Heart right ventricle (tissue), 16 donors: ENCODE results near the gene CTRB2. TPM values are rescaled to one million over a fixed set of nuclear protein-coding genes. Genes with fewer than 3 reads are reported as not detected.

Source experiments
- ATAC-seq, 8 donors: fragments of 200-7000 bp; cut with Tn5 transposase; one replicate each; pipeline ENCODE4 v1.9.1; 2020; ENCODE audit warnings: mild to moderate bottlenecking in 8 of 8, moderate library complexity in 8 of 8, moderate number of reproducible peaks in 1 of 8
- DNase-seq, 2 donors: peaks; one replicate each; pipeline ENCODE4 v3.0.0-alpha.2; 2020
- H3K27ac ChIP-seq, 10 donors: fragments of 200-600 bp; sonication (generic) in 2 of 10; one replicate each; pipeline versions ENCODE4 v1.5.0 to v1.8.0; 2020 to 2022; ENCODE audit warnings: mild to moderate bottlenecking in 3 of 10
- H3K27me3 ChIP-seq, 7 donors: fragments of 200-600 bp; one replicate each; pipeline ENCODE4 v1.8.0; 2021 to 2022; ENCODE audit warnings: mild to moderate bottlenecking in 2 of 7
- H3K36me3 ChIP-seq, 9 donors: fragments of 200-600 bp; sonication (generic) in 1 of 9; one replicate each; pipeline versions ENCODE4 v1.5.0 to v1.8.0; 2020 to 2022; ENCODE audit warnings: mild to moderate bottlenecking in 2 of 9
- H3K4me1 ChIP-seq, 9 donors: fragments of 200-600 bp; sonication (generic) in 1 of 9; one replicate each; pipeline versions ENCODE4 v1.5.0 to v1.8.0; 2020 to 2022; ENCODE audit warnings: mild to moderate bottlenecking in 4 of 9
- H3K4me3 ChIP-seq, 10 donors: fragments of 200-600 bp; sonication (generic) in 2 of 10; one replicate each; pipeline versions ENCODE4 v1.5.0 to v1.8.0; 2020 to 2022; ENCODE audit warnings: mild to moderate bottlenecking in 7 of 10, moderate library complexity in 2 of 10
- H3K9me3 ChIP-seq, 11 donors: fragments of 200-600 bp in 10 of 11; sonication (generic) in 2 of 11; one replicate each; pipeline versions ENCODE4 v1.5.0 to v1.8.0; 2013 to 2022; ENCODE audit warnings: mild to moderate bottlenecking in 2 of 11, control low read depth in 1 of 11, moderate library complexity in 1 of 11
- CTCF ChIP-seq, 9 donors: fragments of 200-600 bp; sonication (generic) in 2 of 9; IDR thresholded peaks; one replicate each; pipeline versions ENCODE4 v1.5.0 to v1.8.0; 2021 to 2022; ENCODE audit warnings: antibody characterized with exemption in 9 of 9, mild to moderate bottlenecking in 5 of 9, moderate library complexity in 1 of 9
- WGBS, 2 donors: extraction: QIAGEN DNeasy Blood & Tissue Kit; methylation state at CpG; one replicate each; pipeline ENCODE4 v1.1.7; 2013; ENCODE audit warnings: inconsistent platforms in 1 of 2; 5-methylcytosine and 5-hydroxymethylcytosine counted together
- intact Hi-C, 10 donors: fragments of 100-400 bp; cut with DNase I; formaldehyde crosslinking; loops; one replicate each; pipeline versions ENCODE4 v1.11.1 to v1.14.2; 2022
- long read RNA-seq, 3 donors: library from polyadenylated mRNA; unstranded; transcript quantifications; one replicate each; pipeline ENCODE4 v2.0.0, GENCODE V29; 2020 to 2021
- polyA plus RNA-seq, 2 donors: library from polyadenylated mRNA; stranded (reverse); fragments of 200-250 nt; gene quantifications; one replicate each; pipeline ENCODE4 v1.2.3, GENCODE V29; 2013
- total RNA-seq, 10 donors: library from RNA; stranded (reverse); fragmentation: NEBNext Ultra II Directional in 3 of 10; extraction: Animal tissue kit (Norgen Biotek cat#: 25700) in 3 of 10; gene quantifications; one replicate each; pipeline versions ENCODE4 v1.2.1 to v1.2.4, GENCODE V29; 2021 to 2023
- donor health status: Arrhythmogenic right ventricular cardiomyopathy.
- donor health status: ischemic (EF 13 %, LVEDD 7.1; RV severe dilation, severe dysfunction).
- donor health status: healthy with polysubstance abuse.
- donor health status: DM: no; HTN: yes; CAD: no.
- donor health status: DM: no; HTN: no; CAD: no.
- donor health status: ischemic (EF 25% LVEDD 6.9; RV normal size, moderate dysfunction).
- donor health status: ischemic (EF 25% LVEDD 5.7; RV mildly dilated, moderate dysfunction).
- donor health status: healthy.
- donor health status: DM: yes; HTN: yes; CAD: no.
- donor health status: Ischemic cardiomyopathy.
- donor health status: ischemic (EF 35%, LVEDD 5.7; RV mildly dilated, moderate dysfunction).
- donor health status: nonischemic (EF 11% LVEDD 7.7; RV severe dilation, severe dysfunction).
- donor health status: DM: yes; HTN: yes; CAD: no.
- donor health status: PGD.
- donor health status: ischemic (EF 29% LVEDD 5.4; RV normal size, mild dysfunction).
- donor health status: nonischemic (EF 23%, LVEDD 6.1; RV moderate dilation, normal function).

The CTRB2 gene
- total RNA-seq = 1 to 10 TPM in 7 of 10 donors, not detected in 3; 2.0 to 3.8 (median 2.8) TPM
- under 1 TPM in 1 of 2 donors, not detected in 1; 0.42 TPM for polyA plus RNA-seq
- long read RNA-seq, donor 1 = 0 reads
- long read RNA-seq, donor 2 = 0 reads
- long read RNA-seq, donor 3 = 0 reads

DNA sequence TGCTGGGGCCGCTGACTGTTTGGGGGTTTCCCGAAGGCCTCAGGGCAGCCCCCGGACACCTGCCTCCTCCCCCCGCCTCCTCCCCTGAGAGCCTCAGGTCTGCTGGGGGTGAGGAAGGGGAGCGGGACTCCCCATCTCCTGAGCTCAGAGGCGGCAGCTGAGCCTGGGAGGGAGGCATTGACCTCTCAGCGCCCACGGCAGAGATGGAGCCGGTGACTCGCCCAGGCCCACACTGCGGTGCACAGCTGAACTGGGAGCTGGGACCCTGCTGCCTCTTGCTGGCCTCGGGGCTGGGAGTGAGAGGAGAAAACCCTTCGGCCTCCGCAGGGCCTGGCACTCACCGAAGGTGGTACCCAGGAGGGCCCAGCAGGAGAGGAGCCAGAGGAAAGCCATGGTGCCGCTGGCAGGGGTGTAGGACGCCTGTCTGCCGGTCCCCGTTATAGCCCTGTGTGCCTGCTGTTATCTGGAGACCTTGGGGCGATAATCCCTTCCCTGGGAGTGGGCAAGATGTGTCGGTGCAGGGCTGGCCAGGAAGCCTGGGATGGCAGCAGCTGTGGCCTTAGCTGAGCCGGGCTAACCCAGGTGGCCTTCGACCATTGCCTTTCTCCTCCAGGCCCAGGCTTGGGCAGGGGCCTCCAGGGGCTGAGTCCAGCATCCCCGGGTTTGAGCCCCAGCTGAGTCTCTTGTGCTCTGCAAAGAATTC is at the start of gene CTRB2:
Gene CTRB2 (minus strand): TSS at position 413 of the 703 bp plus-strand sequence. CDS start 20 bp downstream, at position 393.
- Histone ChIP-seq H3K27me3 (no peaks in the 10 kb centered on the region), H3K9me3 (no peaks in the 10 kb centered on the region), H3K4me1 (no peaks in the 10 kb centered on the region), H3K36me3 (no peaks in the 10 kb centered on the region), H3K27ac (no peak within 1 kb of the TSS), H3K4me3 (no peak within 1 kb of the TSS)
- DNase-seq (no peak), ATAC-seq (peak in 2 of 8 donors; percentile 9 to 12)
- no peak for TF ChIP-seq CTCF (IDR thresholded peaks at IDR 0.05)
- WGBS, 2 donors = 83% methylated on average over 24 of the region's 24 CpGs
- intact Hi-C loops = loop anchor here in 9 of 10 donors (2.0 to 10.0 kb wide), 3 partner anchors 18 to 178 kb away; no protein-coding TSS in a partner anchor

DNA sequence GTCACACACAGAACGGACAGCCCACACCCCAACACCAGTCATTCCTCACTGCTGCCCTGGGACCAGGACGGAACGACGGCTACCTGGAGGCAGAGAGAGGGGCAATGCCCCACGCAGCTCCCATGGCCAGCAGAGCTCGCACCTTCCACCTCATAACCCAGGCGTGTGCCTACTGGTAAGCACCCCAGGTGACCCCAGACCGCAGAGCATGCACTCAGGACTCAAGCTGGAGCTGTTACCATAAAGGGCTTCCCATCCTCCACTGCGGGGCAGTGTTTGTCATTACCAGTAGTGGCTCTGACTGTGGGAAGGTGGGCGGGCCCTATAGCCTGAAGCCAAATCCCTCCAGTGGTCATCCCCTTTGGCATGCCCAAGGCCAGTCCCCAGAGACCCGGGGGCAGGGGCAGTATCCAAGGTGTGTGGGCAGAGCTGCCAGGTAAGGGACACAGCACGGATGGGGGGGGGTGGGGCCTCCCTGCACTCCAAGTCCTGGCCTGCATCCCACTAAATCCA is 49.2 kb upstream of the CTRB2 start:
- H3K27ac ChIP-seq = peak overlapping the region in 9 of 10 donors; percentile 68 to 92 (median 79)
- peaks cover 64 to 95% (median 85%) of the 10 kb centered on the region in 9 donors for H3K4me1 ChIP-seq
- H3K36me3 ChIP-seq = peaks cover 0 to 3% (median 0%) of the 10 kb centered on the region in 9 donors
- no peaks in the 10 kb centered on the region for H3K9me3 ChIP-seq
- ATAC-seq (peak; percentile 4 to 58 (median 24)), DNase-seq (peak; percentile 36 to 67)
- H3K4me3 ChIP-seq = peak overlapping the region in 2 of 10 donors; percentile 13 to 22
- intact Hi-C loops = loop anchor here in 1 of 10 donors (5.0 kb wide), 1 partner anchor 41 kb away; no protein-coding TSS in a partner anchor
- 44 to 51% methylated on average over 12 of the region's 12 CpGs for WGBS, 2 donors
- H3K27me3 ChIP-seq = peaks cover 0 to 73% (median 0%) of the 10 kb centered on the region in 7 donors
- TF ChIP-seq CTCF (IDR thresholded peaks at IDR 0.05) = peak in 2 of 9 donors; percentile 16 to 42

GRCh38 chr16:75254359-75254837 is 47.4 kb upstream of the CTRB2 start:
- WGBS, 2 donors = 54 to 64% methylated on average over 5 of the region's 5 CpGs
- Histone ChIP-seq H3K4me1 (peaks cover 69 to 92% (median 87%) of the 10 kb centered on the region in 9 donors), H3K9me3 (no peaks in the 10 kb centered on the region), H3K27ac (peak overlapping the region; percentile 22 to 96 (median 80)), H3K36me3 (peaks cover 0 to 3% (median 0%) of the 10 kb centered on the region in 9 donors), H3K4me3 (peak overlapping the region in 3 of 10 donors; percentile 16 to 21 (median 18)), H3K27me3 (peaks cover 0 to 84% (median 0%) of the 10 kb centered on the region in 7 donors)
- intact Hi-C loops = loop anchor here in 1 of 10 donors (5.0 kb wide), 1 partner anchor 53 kb away; no protein-coding TSS in a partner anchor
- TF ChIP-seq CTCF (IDR thresholded peaks at IDR 0.05) = no peak
- ATAC-seq = no peak
- DNase-seq = peak; percentile 18 to 24
